ENCODE measurements around the gene RUFY3.

- TF ChIP-seq CTCF (IDR thresholded peaks at IDR 0.05) = no peak
- TF ChIP-seq POLR2A (IDR thresholded peaks at IDR 0.05) = no peak
Observed at GRCh38 chr4:70711599-70711998, 10.2 kb upstream of the RUFY3 start.
